GM21717 (cell line): ENCODE results near the gene CD93.

Experiments
- ATAC-seq: cut with Tn5 transposase; IDR thresholded peaks from one replicate; pipeline ENCODE4 v1.9.1; 2021; ENCODE audit warnings: mild to moderate bottlenecking, moderate library complexity; ENCODE audit not compliant: unreplicated experiment

CD93 gene

DNA sequence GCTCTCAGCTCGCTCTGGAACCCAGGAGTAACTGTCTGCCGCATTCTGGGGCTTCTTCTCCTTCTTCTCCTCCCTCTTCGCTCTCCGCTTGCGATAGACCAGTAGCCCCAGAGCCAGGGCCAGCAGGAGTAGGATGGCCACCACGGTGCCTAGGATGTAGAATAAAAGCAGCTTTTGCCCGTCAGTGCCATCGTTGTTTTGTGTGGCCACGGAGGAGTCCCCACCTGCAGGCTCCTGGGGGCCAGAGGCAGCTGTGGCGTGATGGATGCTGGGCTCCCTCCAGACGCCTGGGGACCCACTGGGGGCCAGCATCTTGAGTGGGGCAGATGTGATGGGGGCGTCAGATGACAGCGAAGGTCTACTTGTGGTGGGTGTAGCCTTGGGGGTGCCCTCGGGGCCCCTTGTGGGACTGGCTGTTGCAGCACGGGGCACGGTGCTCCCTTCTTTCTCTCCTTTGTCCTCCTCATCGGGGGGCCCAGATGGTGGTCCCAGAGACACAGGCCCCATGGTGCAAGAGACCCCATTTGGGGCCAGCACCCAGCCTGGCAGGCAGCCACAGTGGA is 1.8 kb downstream of the CD93 start:
- no peak for ATAC-seq

DNA sequence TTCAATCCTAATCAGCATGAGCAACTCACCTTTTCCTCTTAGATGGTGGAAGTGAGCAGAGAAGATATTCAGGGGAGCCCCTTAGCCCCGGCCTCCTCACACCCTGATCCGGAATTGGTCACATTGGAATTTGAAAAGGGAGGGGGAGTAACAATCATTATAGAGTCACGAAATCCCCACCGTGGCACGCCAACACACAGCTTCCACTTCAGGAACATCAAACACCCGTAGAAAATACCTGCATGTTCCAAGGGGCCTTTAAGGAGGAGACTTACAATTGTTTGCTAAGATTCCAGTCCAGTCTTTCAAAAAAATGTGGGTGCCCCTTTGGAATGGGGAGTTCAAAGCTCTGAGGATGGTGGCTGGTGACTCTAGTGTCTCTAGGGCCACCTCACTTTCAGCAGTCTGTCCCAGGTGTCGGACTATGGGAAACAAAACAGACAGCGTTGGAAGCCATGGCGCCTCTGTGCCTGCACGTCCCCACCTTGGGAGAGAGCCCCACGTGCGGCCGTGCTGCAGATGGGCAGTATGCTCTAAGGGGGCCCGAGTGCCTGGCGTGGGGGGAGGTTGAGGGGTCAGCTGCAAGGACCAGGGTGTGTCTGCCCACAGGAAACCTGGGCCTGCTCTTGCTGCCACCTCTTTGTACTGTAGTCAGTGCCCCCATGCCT is 2.4 kb downstream of the CD93 start:
- no peak for ATAC-seq

- no peak for ATAC-seq
These were observed 3.1 kb downstream of the CD93 start for GRCh38 chr20:23082846-23083552.

DNA sequence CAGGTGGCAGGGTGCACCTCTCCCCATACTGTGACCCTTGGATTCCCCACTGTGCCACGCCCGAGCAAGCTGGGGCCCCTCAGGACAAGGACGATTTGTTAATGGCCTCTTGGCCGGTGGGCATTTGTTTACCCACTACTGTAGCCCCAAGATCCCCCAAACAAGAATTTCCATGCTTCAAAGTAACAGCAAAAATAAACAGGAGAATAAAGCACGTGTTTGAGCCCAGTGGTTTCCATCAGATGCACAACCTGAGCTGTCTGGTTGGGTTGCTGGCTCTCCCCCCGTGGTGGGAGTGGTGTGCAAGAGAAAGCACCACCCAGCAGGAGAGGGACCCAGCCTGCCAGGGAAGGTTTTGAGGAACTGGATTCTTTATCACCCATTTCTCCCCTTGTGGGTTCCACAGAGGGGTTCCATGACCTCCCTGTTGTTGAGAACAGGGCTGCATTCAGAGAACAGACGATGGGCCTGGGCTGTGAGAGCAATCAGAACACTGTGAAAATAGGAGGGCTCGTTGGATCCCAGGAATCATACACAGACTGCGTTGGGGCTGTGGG is 4.8 kb downstream of the CD93 start:
- no peak for ATAC-seq

DNA sequence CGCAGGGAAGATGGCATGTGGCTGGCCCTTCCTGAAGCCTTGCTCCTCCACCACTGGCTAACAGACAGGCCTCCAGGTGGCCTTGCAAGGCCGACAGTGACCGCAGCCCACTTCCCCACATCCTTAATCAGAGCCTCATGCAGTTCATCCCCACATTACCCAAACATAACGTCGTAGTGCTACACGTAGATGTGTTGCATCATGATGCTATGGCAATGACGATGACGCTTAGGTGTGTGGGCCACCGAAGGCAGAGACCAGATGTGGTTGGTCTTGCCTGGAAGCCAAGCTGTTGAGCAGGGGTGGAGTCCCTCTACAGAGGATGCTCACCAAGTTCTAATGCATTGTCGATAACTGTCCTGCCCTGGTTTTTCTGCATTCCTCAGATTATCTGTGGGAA is 5.6 kb downstream of the CD93 start:
- ATAC-seq = no peak

GRCh38 chr20:23079926-23080325 is 6.2 kb downstream of the CD93 start:
- no peak for ATAC-seq

GRCh38 chr20:23079016-23079351 is 7.1 kb downstream of the CD93 start:
- ATAC-seq = no peak

- no peak for ATAC-seq
These were observed 7.6 kb downstream of the CD93 start for GRCh38 chr20:23078351-23079015.

DNA sequence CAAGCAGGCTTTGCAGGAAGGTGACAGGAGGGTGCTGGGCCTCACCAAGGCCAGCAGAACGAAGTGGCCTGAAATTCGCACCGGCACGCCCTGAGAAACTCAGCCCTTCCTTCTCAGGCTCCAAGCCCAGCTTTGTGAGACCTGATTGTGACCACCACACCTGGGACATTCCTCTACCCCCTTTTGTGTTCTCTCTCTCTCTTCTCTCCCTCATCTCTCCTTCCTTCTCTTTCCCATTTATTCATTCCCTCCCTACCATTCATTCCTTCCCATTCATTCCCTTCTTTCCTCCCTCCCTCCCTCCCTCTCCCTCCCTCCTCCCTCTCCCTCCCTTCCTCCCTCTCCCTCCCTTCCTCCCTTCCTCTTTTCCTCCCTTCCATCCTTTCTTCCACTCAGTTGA is 8.8 kb downstream of the CD93 start:
- ATAC-seq = no peak

DNA sequence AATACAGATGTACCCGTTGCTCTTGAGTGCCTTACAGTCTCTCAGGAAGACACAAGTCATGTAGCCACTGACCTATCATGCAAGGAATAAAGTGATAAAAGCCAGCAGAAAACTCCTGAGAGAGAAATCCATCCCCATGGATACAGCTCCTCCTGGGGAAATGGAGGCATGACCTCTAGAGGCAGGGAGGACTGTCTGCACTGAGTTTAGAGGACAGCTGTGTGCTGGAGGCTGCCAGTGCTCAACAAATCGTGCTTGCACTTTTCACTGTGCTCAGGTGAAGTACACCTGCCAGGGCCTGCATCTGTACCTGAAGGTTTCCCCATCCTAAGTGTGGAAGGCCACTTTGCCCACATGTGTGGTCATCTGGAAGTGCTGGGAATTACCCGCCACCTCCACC is 12.1 kb downstream of the CD93 start:
- ATAC-seq = no peak

DNA sequence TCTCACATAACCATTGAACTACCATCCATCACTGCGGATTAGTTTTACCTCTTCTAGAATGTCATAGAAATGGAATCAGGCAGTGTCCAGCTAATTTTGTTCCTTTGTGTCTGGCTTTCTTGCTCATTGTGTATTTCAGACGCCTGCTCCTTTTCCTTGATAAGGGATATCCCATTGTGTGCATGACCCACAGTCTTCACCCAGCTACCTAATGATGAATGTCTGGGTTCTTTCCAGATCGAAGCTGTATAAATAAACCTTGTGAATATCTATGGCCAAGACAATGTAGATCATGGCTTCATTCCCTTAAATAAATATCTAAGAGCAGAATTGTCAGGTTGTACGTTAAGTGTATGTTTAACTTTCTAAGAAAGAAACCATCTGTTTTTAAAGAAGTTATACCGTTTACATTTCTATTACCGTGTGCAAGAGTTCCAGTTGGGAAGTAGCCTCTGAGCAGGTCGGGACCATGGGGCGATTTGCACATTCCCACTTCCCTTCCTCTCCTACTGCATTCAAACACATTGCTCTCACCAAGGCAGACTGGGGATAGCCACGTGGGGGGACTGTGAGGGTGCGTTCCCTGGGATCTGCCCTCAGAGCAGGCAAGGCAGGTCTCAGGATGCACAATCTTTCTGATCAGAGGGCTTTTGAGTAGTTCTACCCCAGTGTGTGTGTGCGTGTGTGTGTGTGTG is 13.1 kb downstream of the CD93 start:
- no peak for ATAC-seq

DNA sequence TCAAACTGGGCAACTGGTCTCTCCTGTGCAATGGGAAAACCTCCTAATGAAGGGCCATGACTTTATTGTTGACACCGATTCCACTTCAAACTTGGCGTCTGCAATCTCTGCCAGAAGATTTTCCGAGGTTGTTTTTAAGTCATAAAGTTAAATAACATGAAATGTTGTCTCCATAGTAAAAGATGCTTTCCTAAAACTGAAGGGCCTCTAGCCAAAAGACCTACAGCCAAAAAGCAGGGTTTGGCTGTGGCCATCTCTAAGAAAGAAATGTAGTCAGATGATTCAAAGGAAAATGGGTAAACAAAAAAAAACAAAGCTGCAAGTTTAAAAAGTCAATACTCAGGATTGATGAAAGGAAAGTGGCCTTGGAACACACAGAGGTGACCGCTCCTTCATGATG is 14.1 kb downstream of the CD93 start:
- no peak for ATAC-seq

DNA sequence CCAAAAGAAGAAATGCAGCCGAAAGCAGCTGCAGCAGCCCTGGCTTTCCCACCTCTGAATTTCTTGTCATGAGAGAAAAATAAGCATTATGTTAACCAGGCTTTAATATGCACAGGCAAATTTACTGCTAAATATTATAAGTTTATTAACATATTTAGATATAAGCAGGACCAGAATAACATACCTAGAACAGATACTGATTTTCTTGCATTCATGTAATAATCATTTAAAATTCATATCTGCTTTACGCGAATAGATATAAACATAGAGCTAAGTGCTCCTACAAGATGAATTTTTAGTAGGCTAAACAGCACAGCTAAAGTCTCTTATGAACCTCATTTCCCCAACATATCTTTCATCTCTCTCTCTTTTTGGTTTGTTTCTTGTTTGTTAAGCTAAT is 14.7 kb downstream of the CD93 start:
- no peak for ATAC-seq

GRCh38 chr20:23069108-23069507 is 17.0 kb downstream of the CD93 start:
- no peak for ATAC-seq

DNA sequence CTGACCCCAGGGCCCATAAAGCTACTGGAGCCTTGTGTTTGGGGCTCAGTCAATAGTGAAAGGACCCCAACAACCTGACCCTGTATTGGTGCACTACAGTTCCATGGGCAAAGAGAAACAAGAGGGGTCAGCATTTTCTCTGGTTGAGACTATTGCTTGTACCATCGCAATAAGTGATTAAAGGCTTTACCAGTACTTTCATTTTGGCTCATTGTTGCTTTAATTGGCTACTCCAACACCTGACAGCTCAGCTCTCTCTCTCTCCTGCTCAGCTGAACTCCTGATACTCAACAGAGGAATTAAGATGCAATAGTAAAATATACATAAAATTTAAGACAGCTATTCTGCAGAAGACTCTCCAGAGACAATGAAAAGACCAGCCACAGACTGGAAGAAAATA is 17.8 kb downstream of the CD93 start:
- ATAC-seq = no peak

DNA sequence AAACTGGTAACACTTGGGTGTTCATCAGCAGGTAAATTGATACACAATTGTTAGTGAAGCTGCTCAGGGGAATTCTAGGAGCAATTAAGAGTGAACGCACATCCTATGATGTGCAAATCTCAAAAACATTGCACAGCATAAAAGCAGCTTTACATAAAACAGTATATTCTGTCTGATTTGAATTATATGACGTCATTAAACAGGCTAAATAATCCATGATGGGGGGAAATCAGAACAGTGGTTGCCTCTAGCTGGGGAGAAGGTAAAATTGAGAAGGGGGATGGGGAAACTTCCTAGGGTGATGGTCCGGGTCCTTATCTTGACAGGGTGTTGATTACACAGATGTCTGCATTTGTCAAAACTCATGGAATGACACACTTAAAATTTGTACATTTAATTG is 19.4 kb downstream of the CD93 start:
- no peak for ATAC-seq

DNA sequence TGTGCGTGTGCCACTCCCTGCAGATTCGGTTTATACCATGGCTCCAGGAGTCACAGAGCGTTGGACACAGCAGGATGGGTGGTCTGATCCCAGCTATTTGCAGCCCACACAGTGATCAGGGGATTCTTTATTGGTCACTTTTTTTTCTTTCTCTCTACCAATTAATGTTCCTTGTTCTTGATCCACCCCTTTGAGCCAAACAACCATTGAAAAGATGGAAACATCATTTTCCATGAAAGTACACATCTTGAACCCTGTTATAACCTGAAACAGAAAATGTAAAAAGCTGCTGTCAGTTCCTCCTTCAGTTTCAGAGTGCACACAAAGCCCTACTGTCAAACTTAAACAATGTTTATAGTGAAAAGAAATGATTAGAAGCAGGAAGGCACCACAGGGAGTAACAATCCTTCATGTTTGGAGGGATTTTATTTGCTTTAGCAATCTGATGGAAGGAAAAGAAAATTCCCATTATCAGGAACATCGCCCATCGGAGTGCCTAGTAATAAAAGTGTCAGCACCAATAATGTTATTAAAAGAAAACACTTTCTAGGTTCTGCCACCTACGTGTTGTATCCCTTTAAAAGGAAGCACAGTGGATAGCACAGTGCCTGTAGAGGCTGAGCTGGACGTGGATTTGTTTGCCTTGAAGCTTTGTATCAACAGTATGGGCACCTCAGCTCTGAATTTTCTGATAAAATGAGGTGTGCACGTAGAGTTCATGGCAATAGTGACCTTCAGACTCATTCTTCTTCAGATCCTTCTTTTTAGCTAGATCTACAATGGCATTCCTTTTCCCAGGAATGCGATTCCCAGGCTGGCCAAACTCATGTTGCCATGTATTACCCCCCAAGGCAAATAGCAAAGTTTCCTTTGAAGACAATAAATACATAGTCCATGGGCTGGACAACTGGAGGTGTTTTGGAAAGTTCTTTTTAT is 20.6 kb downstream of the CD93 start:
- no peak for ATAC-seq

DNA sequence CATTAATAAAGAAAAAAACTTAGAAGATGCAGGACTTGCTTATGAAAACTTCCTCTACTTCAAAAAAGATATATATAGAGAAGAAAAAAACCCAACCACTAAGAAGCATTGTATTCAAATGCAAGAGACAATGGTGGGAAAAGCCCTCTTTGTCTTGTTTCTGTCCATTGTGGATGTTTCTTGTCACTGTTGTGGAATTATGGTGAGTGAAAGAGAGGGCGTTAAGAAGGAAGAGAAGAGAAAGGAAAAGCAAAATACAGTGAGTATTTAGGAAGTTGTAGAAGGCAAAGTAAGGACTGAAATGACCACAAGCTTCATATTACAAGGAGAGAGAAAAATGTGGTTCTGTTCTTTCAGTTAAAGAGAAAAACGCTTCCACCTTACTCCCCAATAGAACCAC is 22.5 kb downstream of the CD93 start:
- ATAC-seq = no peak

GRCh38 chr20:23063168-23063567 is 23.0 kb downstream of the CD93 start:
- no peak for ATAC-seq

GRCh38 chr20:23062632-23063031 is 23.5 kb downstream of the CD93 start:
- no peak for ATAC-seq
